GM23248 (cell line): ENCODE data around the gene COASY. TPM values are rescaled to one million over a fixed set of nuclear protein-coding genes. Genes with fewer than 3 reads are reported as not detected.
A peak's percentile ranks its signal among the peaks of the same experiment; 100 is the strongest.

ENCODE experiments used
- DNase-seq: peaks from one replicate; pipeline ENCODE4 v3.0.0-alpha.2; 2015
- H2AFZ ChIP-seq: fragments of 200-600 bp; sonication (generic); 2 replicates; pipeline ENCODE4 v1.6.1; 2016; ENCODE audit warnings: antibody characterized with exemption
- H3F3A ChIP-seq: fragments of 200-600 bp; sonication (generic); 2 replicates; pipeline ENCODE4 v1.6.1; 2016; ENCODE audit warnings: mild to moderate bottlenecking, antibody characterized with exemption, mixed run types; ENCODE audit not compliant: insufficient read depth
- H3K27ac ChIP-seq: fragments of 200-600 bp; sonication (generic); 2 replicates; pipeline ENCODE4 v1.5.1; 2016; ENCODE audit warnings: mild to moderate bottlenecking
- H3K27me3 ChIP-seq: fragments of 200-600 bp; sonication (generic); replicated peaks from 2 replicates; pipeline ENCODE4 v1.6.1; 2016; ENCODE audit warnings: mild to moderate bottlenecking; ENCODE audit not compliant: insufficient read depth
- H3K36me3 ChIP-seq: fragments of 200-600 bp; sonication (generic); 2 replicates; pipeline ENCODE4 v1.6.1; 2016; ENCODE audit warnings: low read depth, mild to moderate bottlenecking
- H3K4me1 ChIP-seq: fragments of 200-600 bp; sonication (generic); 2 replicates; pipeline ENCODE4 v1.6.1; 2016; ENCODE audit warnings: mild to moderate bottlenecking; ENCODE audit not compliant: insufficient read depth
- H3K4me2 ChIP-seq: fragments of 200-600 bp; sonication (generic); one replicate; pipeline ENCODE4 v1.6.1; 2016; ENCODE audit warnings: mild to moderate bottlenecking; ENCODE audit not compliant: unreplicated experiment
- H3K4me3 ChIP-seq: fragments of 200-600 bp; sonication (generic); 2 replicates; pipeline ENCODE4 v1.5.1; 2016; ENCODE audit warnings: mild to moderate bottlenecking
- H3K79me2 ChIP-seq: fragments of 200-600 bp; sonication (generic); 2 replicates; pipeline ENCODE4 v1.6.1; 2016; ENCODE audit warnings: mild to moderate bottlenecking; ENCODE audit not compliant: insufficient read depth
- H3K9ac ChIP-seq: fragments of 200-600 bp; sonication (generic); 2 replicates; pipeline ENCODE4 v1.6.1; 2016; ENCODE audit warnings: mild to moderate bottlenecking
- H3K9me2 ChIP-seq: fragments of 200-600 bp; sonication (generic); 2 replicates; pipeline ENCODE4 v1.6.1; 2016; ENCODE audit warnings: mixed run types, mild to moderate bottlenecking, moderate library complexity; ENCODE audit not compliant: insufficient read depth
- H3K9me3 ChIP-seq: fragments of 200-600 bp; sonication (generic); one replicate; pipeline ENCODE4 v1.6.1; 2017; ENCODE audit warnings: low read depth
- H4K20me1 ChIP-seq: fragments of 200-600 bp; sonication (generic); 2 replicates; pipeline ENCODE4 v1.6.0; 2016; ENCODE audit not compliant: insufficient read depth
- EZH2 ChIP-seq: fragments of 200-600 bp; sonication (generic); IDR thresholded peaks from 2 replicates; pipeline ENCODE4 v1.6.1; 2018; ENCODE audit warnings: antibody characterized with exemption, mild to moderate bottlenecking; ENCODE audit not compliant: insufficient read depth, poor library complexity, severe bottlenecking
- EZH2phosphoT487 ChIP-seq: fragments of 200-600 bp; sonication (generic); IDR thresholded peaks from 2 replicates; pipeline ENCODE4 v1.6.1; 2018; ENCODE audit warnings: antibody characterized with exemption, moderate library complexity, mild to moderate bottlenecking, low read depth; ENCODE audit not compliant: insufficient read depth
- WGBS, 2 experiments: methylation state at CpG; one replicate each; pipeline ENCODE4 v1.1.6; 2015 to 2017; ENCODE audit warnings: low lambda C conversion rate in 2 of 2, low coverage in 1 of 2; ENCODE audit errors: missing lambda C conversion rate in 2 of 2; 5-methylcytosine and 5-hydroxymethylcytosine counted together
- in situ Hi-C: fragments of 300-500 bp; cut with MboI; formaldehyde crosslinking; loops from 2 replicates; pipeline ENCODE4 v1.15.0; 2020
- polyA plus RNA-seq: library from polyadenylated mRNA; unstranded; fragments of >200 nt; fragmentation: Nextera tagmentation; extraction: Ambion mirVana; gene quantifications from 2 replicates; pipeline ENCODE4 v1.2.1, GENCODE V29; 2016
- total RNA-seq: library from RNA; depleted of rRNA; stranded (reverse); fragments of >200 nt; shearing (Covaris generic); gene quantifications from 2 replicates; pipeline ENCODE4 v1.2.3, GENCODE V29; 2014; rRNA removed

Gene COASY
- total RNA-seq (19.2 and 22.7 TPM in 2 replicates), polyA plus RNA-seq (50.1 and 56.9 TPM in 2 replicates)

GRCh38 chr17:42561897-42562387 lies at the start of gene COASY:
COASY (plus strand) TSS chr17:42562148; CDS start chr17:42562623, 475 bp downstream.
- peak; percentile 98 for DNase-seq
- H3K4me3 ChIP-seq, result peak within 1 kb of the TSS; percentile 92
- TF ChIP-seq EZH2, result no peak
- no peak for TF ChIP-seq EZH2phosphoT487
- H3K4me2 ChIP-seq, result peak within 1 kb of the TSS; percentile 91
- no peaks in the 10 kb centered on the region for H3K9me3 ChIP-seq
- peaks cover 6% of the 10 kb centered on the region; the same call in 1 of the 2 replicates for H3K36me3 ChIP-seq
- H3F3A ChIP-seq, result peaks cover 12% of the 10 kb centered on the region; the same call in 1 of the 2 replicates
- peak within 1 kb of the TSS; percentile 86 for H3K27ac ChIP-seq
- H2AFZ ChIP-seq, result peak within 1 kb of the TSS; percentile 92
- WGBS, 2 experiments, result 0 to 1% methylated on average over 26 of the region's 26 CpGs
- in situ Hi-C loops, result no loop called here
- no peaks in the 10 kb centered on the region for H4K20me1 ChIP-seq
- H3K4me1 ChIP-seq, result peaks cover 20% of the 10 kb centered on the region
- no peaks in the 10 kb centered on the region for H3K9me2 ChIP-seq
- peaks cover 35% of the 10 kb centered on the region for H3K79me2 ChIP-seq
- H3K27me3 ChIP-seq, result no peaks in the 10 kb centered on the region
- peak within 1 kb of the TSS; percentile 93 for H3K9ac ChIP-seq

- Histone ChIP-seq H3K4me2 (no peak overlapping the region), H4K20me1 (no peaks in the 10 kb centered on the region), H3K27me3 (no peaks in the 10 kb centered on the region), H3K27ac (no peak overlapping the region), H2AFZ (no peak overlapping the region), H3F3A (peaks cover 11% of the 10 kb centered on the region; the same call in 1 of the 2 replicates), H3K4me1 (no peaks in the 10 kb centered on the region), H3K79me2 (no peaks in the 10 kb centered on the region), H3K9ac (no peak overlapping the region), H3K9me3 (no peaks in the 10 kb centered on the region), H3K4me3 (no peak overlapping the region), H3K36me3 (peaks cover 9% of the 10 kb centered on the region; the same call in 1 of the 2 replicates), H3K9me2 (no peaks in the 10 kb centered on the region)
- whole genome bisulfite sequencing, 2 experiments, result 94 to 96% methylated on average over 9 of the region's 9 CpGs
- in situ Hi-C loops, result no loop called here
- no peak for TF ChIP-seq EZH2phosphoT487
- no peak for TF ChIP-seq EZH2
- no peak for DNase-seq
Observed at GRCh38 chr17:42512246-42512645, 49.7 kb upstream of the COASY start.

GRCh38 chr17:42512733-42513251 lies 49.2 kb upstream of the COASY start:
- no peaks in the 10 kb centered on the region for H3K27me3 ChIP-seq
- H3K4me2 ChIP-seq, result no peak overlapping the region
- no peak overlapping the region for H3K4me3 ChIP-seq
- no peak for DNase-seq
- H3K9me2 ChIP-seq, result no peaks in the 10 kb centered on the region
- H3K36me3 ChIP-seq, result peaks cover 7% of the 10 kb centered on the region; the same call in 1 of the 2 replicates
- no peaks in the 10 kb centered on the region for H3K9me3 ChIP-seq
- WGBS, 2 experiments, result 76 to 78% methylated on average over 6 of the region's 6 CpGs
- no peak overlapping the region for H3K9ac ChIP-seq
- no peak overlapping the region for H3K27ac ChIP-seq
- peaks cover 2% of the 10 kb centered on the region for H3K4me1 ChIP-seq
- in situ Hi-C loops, result no loop called here
- H4K20me1 ChIP-seq, result no peaks in the 10 kb centered on the region
- no peaks in the 10 kb centered on the region for H3K79me2 ChIP-seq
- no peak overlapping the region for H2AFZ ChIP-seq
- peaks cover 13% of the 10 kb centered on the region for H3F3A ChIP-seq
- TF ChIP-seq EZH2, result no peak
- TF ChIP-seq EZH2phosphoT487, result no peak

GRCh38 chr17:42513686-42514085 lies 48.3 kb upstream of the COASY start:
- H3F3A ChIP-seq, result peaks cover 21% of the 10 kb centered on the region
- H3K36me3 ChIP-seq, result no peaks in the 10 kb centered on the region
- in situ Hi-C loops, result no loop called here
- H3K27me3 ChIP-seq, result no peaks in the 10 kb centered on the region
- H3K9me3 ChIP-seq, result no peaks in the 10 kb centered on the region
- H2AFZ ChIP-seq, result no peak overlapping the region
- DNase-seq, result no peak
- H3K79me2 ChIP-seq, result no peaks in the 10 kb centered on the region
- WGBS, 2 experiments, result 96% methylated on average over 11 of the region's 11 CpGs
- H4K20me1 ChIP-seq, result no peaks in the 10 kb centered on the region
- H3K9me2 ChIP-seq, result no peaks in the 10 kb centered on the region
- H3K4me1 ChIP-seq, result peaks cover 10% of the 10 kb centered on the region
- no peak overlapping the region for H3K9ac ChIP-seq
- no peak for TF ChIP-seq EZH2
- TF ChIP-seq EZH2phosphoT487, result no peak
- H3K4me2 ChIP-seq, result no peak overlapping the region
- H3K27ac ChIP-seq, result no peak overlapping the region
- H3K4me3 ChIP-seq, result no peak overlapping the region
